Measurements from ENCODE around the gene IMMP2L.

DNA sequence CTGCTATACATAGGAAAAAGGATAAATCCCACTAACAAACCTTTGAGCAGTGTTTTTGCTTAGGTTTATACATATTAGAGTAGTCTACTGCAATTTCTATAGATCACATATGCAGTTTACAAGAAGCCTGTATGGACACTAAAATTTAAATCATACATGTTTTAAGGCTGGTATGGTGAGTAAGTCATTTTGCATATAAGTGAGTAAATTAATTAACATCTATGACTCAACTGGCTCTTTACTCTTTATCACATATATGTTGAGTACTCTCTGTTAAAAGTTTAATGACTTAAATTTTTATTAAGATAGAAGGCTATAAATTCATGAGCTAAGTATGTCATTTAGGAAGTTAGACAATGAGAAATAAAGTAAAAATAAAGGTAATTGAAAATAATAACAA lies 402.0 kb downstream of the IMMP2L start:
- TF ChIP-seq POLR2A (IDR thresholded peaks at IDR 0.05; ENCODE audit: control extremely low read depth in 1 of 2, low read depth in 2 of 2, low read length in 2 of 2) (no peak), RFX5 (IDR thresholded peaks at IDR 0.05; ENCODE audit: borderline replicate concordance, low read depth, low read length) (no peak)

All from H1 (cell line).